Measurements from ENCODE around the gene SPRTN. TPM values are rescaled to one million over a fixed set of nuclear protein-coding genes. Genes with fewer than 3 reads are reported as not detected.

Gene SPRTN
- total and polyA plus RNA-seq, 2 donors (not counting 3 experiments of a cell fraction or from before 2014, with no cell fraction given), result 15.4 to 16.1 TPM

DNA sequence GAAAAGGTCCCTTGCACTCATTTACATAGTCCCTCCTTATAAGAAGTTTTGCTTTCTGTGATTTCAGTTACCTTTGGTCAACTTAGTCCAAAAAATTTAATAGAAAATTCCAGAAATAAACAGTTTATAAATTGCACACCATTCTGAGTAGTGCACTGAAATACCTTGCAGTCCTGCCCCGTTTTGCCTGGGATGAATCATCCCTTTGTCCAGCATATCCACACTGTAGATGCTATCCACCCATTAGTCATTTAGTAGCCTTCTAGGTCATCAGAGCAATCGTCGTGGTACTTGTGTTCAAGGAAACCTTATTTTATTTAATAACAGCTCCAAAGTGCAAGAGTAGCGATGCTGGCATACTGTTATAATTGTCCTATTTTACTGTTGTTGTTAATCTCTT, 38.0 kb downstream of the SPRTN start:
- Histone ChIP-seq H3K4me3 (replicated peaks in 1 of 3; ENCODE audit: insufficient read depth in 1 of 3, low read depth in 1 of 3, low read length in 3 of 3) (no peak overlapping the region), H3K27ac (ENCODE audit: insufficient read depth, low read depth, low read length) (no peak overlapping the region), H3K36me3 (ENCODE audit: control insufficient read depth in 2 of 2, extremely low read depth in 1 of 2, insufficient read depth in 2 of 2, low read length in 2 of 2) (peaks cover 0 to 2% of the 10 kb centered on the region in 2 experiments), H3K9me1 (replicated peaks; ENCODE audit: control insufficient read depth, extremely low read depth, insufficient read depth, low read length) (no peaks in the 10 kb centered on the region), H3K9ac (replicated peaks; ENCODE audit: extremely low read depth, insufficient read depth, low read length) (no peak overlapping the region), H4K20me1 (replicated peaks; ENCODE audit: control insufficient read depth, extremely low read depth, insufficient read depth, low read length) (no peaks in the 10 kb centered on the region), H3K4me2 (ENCODE audit: insufficient read depth, low read length) (no peak overlapping the region), H3K79me2 (ENCODE audit: control insufficient read depth, insufficient read depth, low read length) (peaks cover 53% of the 10 kb centered on the region), H3K4me1 (ENCODE audit: control insufficient read depth, extremely low read depth, insufficient read depth, low read length) (peaks cover 20% of the 10 kb centered on the region), H3K9me3 (replicated peaks; ENCODE audit: control insufficient read depth, insufficient read depth, low read length) (no peaks in the 10 kb centered on the region), H2AFZ (ENCODE audit: low read depth, low read length) (no peak overlapping the region), H3K27me3 (ENCODE audit: control insufficient read depth in 2 of 2, insufficient read depth in 2 of 2, low read length in 2 of 2) (no peaks in the 10 kb centered on the region)
- ChIA-PET POLR2A (no interaction called here), CTCF (interaction anchor here (1.1 kb wide), 1 partner anchor 9 kb away, joined by 3 read pairs; no protein-coding TSS in a partner anchor)
- TF ChIP-seq, protein P1, sequence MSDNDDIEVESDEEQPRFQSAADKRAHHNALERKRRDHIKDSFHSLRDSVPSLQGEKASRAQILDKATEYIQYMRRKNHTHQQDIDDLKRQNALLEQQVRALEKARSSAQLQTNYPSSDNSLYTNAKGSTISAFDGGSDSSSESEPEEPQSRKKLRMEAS (IDR thresholded peaks at IDR 0.05; ENCODE audit: insufficient read depth, insufficient read length), result no peak
- no peak for TF ChIP-seq EZH2 (IDR thresholded peaks at IDR 0.05; ENCODE audit: borderline replicate concordance, low read depth, low read length, severe bottlenecking)
- no peak for TF ChIP-seq GATA2 (IDR thresholded peaks at IDR 0.05; ENCODE audit: insufficient read depth, insufficient read length, low read depth, low read length)
- peak; percentile 50 for TF ChIP-seq FOS (IDR thresholded peaks at IDR 0.05; ENCODE audit: borderline replicate concordance, insufficient read depth, low read length)
- no peak for TF ChIP-seq MYC (IDR thresholded peaks at IDR 0.05; ENCODE audit: low read depth, low read length)
- no peak for TF ChIP-seq POLR2AphosphoS5 (IDR thresholded peaks at IDR 0.05; ENCODE audit: insufficient read depth, low read depth, low read length)
- TF ChIP-seq POLR2A (IDR thresholded peaks at IDR 0.05; ENCODE audit: low read depth, low read length), result no peak
- peak; percentile 22 for TF ChIP-seq JUN (IDR thresholded peaks at IDR 0.05; ENCODE audit: borderline replicate concordance, insufficient read depth, insufficient read length, low read depth)
- TF ChIP-seq, protein P2, sequence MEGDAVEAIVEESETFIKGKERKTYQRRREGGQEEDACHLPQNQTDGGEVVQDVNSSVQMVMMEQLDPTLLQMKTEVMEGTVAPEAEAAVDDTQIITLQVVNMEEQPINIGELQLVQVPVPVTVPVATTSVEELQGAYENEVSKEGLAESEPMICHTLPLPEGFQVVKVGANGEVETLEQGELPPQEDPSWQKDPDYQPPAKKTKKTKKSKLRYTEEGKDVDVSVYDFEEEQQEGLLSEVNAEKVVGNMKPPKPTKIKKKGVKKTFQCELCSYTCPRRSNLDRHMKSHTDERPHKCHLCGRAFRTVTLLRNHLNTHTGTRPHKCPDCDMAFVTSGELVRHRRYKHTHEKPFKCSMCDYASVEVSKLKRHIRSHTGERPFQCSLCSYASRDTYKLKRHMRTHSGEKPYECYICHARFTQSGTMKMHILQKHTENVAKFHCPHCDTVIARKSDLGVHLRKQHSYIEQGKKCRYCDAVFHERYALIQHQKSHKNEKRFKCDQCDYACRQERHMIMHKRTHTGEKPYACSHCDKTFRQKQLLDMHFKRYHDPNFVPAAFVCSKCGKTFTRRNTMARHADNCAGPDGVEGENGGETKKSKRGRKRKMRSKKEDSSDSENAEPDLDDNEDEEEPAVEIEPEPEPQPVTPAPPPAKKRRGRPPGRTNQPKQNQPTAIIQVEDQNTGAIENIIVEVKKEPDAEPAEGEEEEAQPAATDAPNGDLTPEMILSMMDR (IDR thresholded peaks at IDR 0.05; ENCODE audit: extremely low read depth in 1 of 2, insufficient read depth in 1 of 2, low read depth in 1 of 2, low read length in 2 of 2), result no peak
- dilution Hi-C loops (cut with MboI; ENCODE audit: extremely low pct_ligation_motif_present, low sequenced_read_pairs), result no loop called here
- FAIRE-seq (no peak), DNase-seq (ENCODE audit: low read depth, low spot score) (peak; percentile 27)
- intact Hi-C loops (cut with micrococcal nuclease), result no loop called here
- no TSS peak for BruUV-seq (replicated peaks)
